K562 (cell line): ENCODE results near the gene MYL12A.

Experiments used
- ATF1 ChIP-seq, 2 experiments: fragments of 450-650 bp in 1 of 2; IDR thresholded peaks; 2 replicates each; pipeline ENCODE4 v1.6.1; 2016; ENCODE audit warnings: missing compliant biosample characterization in 1 of 2, missing genetic modification characterization in 1 of 2
- PTBP1 ChIP-seq: fragments of 200-400 bp; formaldehyde crosslinking; IDR thresholded peaks from 2 replicates; pipeline ENCODE4 v1.6.1; 2017; ENCODE audit warnings: low read depth, low read length
- PURB ChIP-seq: sonication (generic); formaldehyde crosslinking; IDR thresholded peaks from 2 replicates; pipeline ENCODE4 v1.9.0; 2021; ENCODE audit warnings: low read depth, mild to moderate bottlenecking, missing genetic modification reagents
- ZNF224 ChIP-seq: sonication (generic); formaldehyde crosslinking; IDR thresholded peaks from 2 replicates; pipeline ENCODE4 v1.8.0; 2022; ENCODE audit warnings: mild to moderate bottlenecking, missing genetic modification reagents
- TF ChIP-seq, protein P1 (sequence below): fragments of 450-650 bp; IDR thresholded peaks from one replicate; pipeline ENCODE4 v1.6.1; 2018; ENCODE audit warnings: mild to moderate bottlenecking, moderate library complexity; ENCODE audit not compliant: partially characterized antibody

DNA sequence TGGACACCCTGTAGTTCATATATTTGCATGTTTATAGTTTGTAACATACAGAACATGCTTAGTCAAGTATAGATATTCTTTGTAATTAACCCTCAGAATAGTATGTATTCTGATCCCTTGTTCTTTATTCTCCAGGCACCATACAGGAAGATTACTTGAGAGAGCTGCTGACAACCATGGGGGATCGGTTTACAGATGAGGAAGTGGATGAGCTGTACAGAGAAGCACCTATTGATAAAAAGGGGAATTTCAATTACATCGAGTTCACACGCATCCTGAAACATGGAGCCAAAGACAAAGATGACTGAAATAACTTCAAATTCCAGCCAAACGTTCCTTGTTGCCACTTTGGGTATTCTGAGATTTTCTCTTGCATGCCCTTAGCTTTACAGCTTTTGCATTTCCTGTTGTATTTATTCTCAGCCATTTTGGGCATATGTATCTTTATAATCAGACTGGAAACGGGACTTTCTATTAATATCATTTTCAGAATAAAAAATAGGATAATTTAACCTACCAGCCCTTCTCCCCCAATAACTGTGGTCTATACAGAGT, 8.1 kb downstream of the MYL12A start:
- TF ChIP-seq PURB = no peak
- TF ChIP-seq ATF1 (CRISPR knock-in tag; IDR thresholded peaks at IDR 0.05) = no peak
- TF ChIP-seq ATF1 (tag; IDR thresholded peaks at IDR 0.05) = no peak
- TF ChIP-seq PTBP1 = no peak
- TF ChIP-seq, protein P1, sequence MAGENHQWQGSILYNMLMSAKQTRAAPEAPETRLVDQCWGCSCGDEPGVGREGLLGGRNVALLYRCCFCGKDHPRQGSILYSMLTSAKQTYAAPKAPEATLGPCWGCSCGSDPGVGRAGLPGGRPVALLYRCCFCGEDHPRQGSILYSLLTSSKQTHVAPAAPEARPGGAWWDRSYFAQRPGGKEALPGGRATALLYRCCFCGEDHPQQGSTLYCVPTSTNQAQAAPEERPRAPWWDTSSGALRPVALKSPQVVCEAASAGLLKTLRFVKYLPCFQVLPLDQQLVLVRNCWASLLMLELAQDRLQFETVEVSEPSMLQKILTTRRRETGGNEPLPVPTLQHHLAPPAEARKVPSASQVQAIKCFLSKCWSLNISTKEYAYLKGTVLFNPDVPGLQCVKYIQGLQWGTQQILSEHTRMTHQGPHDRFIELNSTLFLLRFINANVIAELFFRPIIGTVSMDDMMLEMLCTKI = no peak
- TF ChIP-seq ZNF224 = no peak
